ENCODE measurements around the gene TRAF1. TPM values are rescaled to one million over a fixed set of nuclear protein-coding genes. Genes with fewer than 3 reads are reported as not detected.

Gene TRAF1
- total RNA-seq, 1 experiment from 2014 or later, result 4.7 TPM

DNA sequence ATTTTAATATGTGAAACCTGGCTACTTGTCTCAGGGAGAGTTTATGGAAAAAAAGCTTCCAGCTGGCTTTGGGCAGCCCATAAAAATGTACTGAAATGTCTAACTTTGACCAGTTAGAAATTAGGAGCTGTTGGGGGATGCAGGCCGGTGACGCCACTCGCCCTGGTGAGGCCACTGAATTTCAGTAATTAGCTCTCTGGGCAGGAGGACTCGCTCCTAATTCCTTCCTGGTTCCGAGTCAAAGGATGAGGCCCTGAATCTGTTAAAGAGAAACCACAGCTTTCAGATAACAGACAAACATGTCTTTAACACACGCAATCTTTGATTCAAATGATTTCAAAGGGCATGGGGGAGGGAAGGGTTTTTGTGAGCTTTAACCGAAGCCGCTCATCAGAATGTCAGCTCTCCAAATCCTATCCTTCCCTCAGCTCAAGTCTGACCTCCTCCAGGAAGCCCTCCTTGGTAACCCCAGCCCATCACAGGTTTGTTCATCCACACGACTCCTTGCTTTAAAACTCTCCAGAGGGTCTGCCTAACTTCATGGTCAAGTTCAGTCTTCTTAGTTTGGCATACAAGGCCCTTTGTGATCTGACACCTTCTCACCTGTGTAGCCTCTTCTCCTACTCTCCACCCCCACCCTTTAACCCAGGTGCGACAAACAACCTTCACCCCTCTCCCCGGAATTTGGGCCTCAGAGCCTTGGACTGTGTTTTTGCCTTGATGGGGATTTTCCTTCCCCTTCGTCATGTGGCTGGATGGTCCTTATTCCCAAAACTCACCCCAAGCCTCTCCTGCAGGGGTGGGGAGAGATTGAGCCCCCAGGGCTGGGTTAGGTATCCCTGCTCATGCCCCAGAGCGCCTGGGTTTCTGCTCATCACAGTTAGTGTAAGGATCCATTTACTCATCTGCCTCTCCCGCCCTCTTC, 36.0 kb downstream of the TRAF1 start:
- intact Hi-C loops (cut with micrococcal nuclease; ENCODE audit: unreplicated experiment) (no loop called here), in situ Hi-C loops (cut with HindIII; ENCODE audit: low pct_unique_long_range_greater_than_20kb, low sequenced_read_pairs) (no loop called here)
- no peak for TF ChIP-seq SIN3A (IDR thresholded peaks at IDR 0.05; ENCODE audit: borderline replicate concordance, insufficient read depth, low read depth, low read length)
- TF ChIP-seq POLR2AphosphoS5 (IDR thresholded peaks at IDR 0.05; ENCODE audit: low read depth, low read length), result no peak
- no peak for TF ChIP-seq TCF7L2 (IDR thresholded peaks at IDR 0.05; ENCODE audit: low read depth, low read length)
- TF ChIP-seq, protein P1, sequence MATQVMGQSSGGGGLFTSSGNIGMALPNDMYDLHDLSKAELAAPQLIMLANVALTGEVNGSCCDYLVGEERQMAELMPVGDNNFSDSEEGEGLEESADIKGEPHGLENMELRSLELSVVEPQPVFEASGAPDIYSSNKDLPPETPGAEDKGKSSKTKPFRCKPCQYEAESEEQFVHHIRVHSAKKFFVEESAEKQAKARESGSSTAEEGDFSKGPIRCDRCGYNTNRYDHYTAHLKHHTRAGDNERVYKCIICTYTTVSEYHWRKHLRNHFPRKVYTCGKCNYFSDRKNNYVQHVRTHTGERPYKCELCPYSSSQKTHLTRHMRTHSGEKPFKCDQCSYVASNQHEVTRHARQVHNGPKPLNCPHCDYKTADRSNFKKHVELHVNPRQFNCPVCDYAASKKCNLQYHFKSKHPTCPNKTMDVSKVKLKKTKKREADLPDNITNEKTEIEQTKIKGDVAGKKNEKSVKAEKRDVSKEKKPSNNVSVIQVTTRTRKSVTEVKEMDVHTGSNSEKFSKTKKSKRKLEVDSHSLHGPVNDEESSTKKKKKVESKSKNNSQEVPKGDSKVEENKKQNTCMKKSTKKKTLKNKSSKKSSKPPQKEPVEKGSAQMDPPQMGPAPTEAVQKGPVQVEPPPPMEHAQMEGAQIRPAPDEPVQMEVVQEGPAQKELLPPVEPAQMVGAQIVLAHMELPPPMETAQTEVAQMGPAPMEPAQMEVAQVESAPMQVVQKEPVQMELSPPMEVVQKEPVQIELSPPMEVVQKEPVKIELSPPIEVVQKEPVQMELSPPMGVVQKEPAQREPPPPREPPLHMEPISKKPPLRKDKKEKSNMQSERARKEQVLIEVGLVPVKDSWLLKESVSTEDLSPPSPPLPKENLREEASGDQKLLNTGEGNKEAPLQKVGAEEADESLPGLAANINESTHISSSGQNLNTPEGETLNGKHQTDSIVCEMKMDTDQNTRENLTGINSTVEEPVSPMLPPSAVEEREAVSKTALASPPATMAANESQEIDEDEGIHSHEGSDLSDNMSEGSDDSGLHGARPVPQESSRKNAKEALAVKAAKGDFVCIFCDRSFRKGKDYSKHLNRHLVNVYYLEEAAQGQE (IDR thresholded peaks at IDR 0.05; ENCODE audit: insufficient read depth in 1 of 2, low read depth in 2 of 2, low read length in 1 of 2), result no peak
- TF ChIP-seq, protein P2, sequence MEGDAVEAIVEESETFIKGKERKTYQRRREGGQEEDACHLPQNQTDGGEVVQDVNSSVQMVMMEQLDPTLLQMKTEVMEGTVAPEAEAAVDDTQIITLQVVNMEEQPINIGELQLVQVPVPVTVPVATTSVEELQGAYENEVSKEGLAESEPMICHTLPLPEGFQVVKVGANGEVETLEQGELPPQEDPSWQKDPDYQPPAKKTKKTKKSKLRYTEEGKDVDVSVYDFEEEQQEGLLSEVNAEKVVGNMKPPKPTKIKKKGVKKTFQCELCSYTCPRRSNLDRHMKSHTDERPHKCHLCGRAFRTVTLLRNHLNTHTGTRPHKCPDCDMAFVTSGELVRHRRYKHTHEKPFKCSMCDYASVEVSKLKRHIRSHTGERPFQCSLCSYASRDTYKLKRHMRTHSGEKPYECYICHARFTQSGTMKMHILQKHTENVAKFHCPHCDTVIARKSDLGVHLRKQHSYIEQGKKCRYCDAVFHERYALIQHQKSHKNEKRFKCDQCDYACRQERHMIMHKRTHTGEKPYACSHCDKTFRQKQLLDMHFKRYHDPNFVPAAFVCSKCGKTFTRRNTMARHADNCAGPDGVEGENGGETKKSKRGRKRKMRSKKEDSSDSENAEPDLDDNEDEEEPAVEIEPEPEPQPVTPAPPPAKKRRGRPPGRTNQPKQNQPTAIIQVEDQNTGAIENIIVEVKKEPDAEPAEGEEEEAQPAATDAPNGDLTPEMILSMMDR (IDR thresholded peaks at IDR 0.05), result no peak
- POLR2A ChIA-PET, result interaction anchor here (0.6 kb wide), 1 partner anchor 44 kb away, joined by 3 read pairs; no protein-coding TSS in a partner anchor
- H3K4me3 ChIP-seq (ENCODE audit: low read depth in 2 of 2, low read length in 2 of 2), result no peak overlapping the region
- no peaks in the 10 kb centered on the region for H3K36me3 ChIP-seq (ENCODE audit: control insufficient read depth, insufficient read depth, low read length)
- BruUV-seq (replicated peaks), result no TSS peak
- H3K4me1 ChIP-seq (ENCODE audit: control insufficient read depth, insufficient read depth, low read length), result no peaks in the 10 kb centered on the region; the same call in 1 of the 2 replicates
- no peaks in the 10 kb centered on the region for H3K27me3 ChIP-seq (ENCODE audit: control insufficient read depth, insufficient read depth, low read length)
- DNase-seq (ENCODE audit: low read depth, low spot score) (no peak), ATAC-seq (no peak)
- H3K27ac ChIP-seq (ENCODE audit: low read length), result no peak overlapping the region
- CTCF ChIA-PET, result no interaction called here
- no peaks in the 10 kb centered on the region for H3K9me3 ChIP-seq (ENCODE audit: control insufficient read depth, insufficient read depth, low read depth, low read length)

DNA sequence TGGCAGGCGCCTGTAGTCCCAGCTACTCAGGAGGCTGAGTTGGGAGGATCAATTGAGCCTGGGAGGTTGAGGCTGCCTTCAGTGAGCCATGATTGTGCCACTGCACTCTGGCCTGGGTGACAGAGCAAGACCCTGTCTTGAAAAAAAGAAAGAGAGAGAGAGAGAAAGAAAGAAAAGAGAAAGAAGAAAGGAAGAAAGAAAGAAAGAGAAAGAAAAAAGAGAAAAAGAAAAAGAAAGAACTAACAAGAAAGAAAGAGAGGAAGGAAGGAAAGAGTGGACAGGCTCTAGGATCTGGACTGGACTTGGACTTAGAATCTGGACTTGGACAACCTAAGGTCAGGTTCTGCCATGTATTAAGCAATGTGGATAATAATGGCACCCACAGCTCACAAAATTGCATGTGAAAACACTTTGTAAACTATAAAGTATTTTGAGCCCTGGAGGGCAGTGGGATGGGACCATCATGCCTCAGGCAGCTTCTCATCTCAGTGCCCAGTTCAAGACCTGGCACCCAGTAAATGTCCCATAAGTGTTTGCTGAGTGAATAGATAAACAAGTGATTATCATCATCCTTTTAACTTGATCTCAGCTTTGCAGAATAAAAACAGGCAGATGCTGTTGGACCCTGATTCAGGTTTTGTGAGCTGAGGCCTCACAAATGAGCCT, 36.9 kb downstream of the TRAF1 start:
- BruUV-seq (replicated peaks), result no TSS peak
- Histone ChIP-seq H3K4me1 (ENCODE audit: control insufficient read depth, insufficient read depth, low read length) (no peaks in the 10 kb centered on the region; the same call in 1 of the 2 replicates), H3K27ac (ENCODE audit: low read length) (no peak overlapping the region), H3K9me3 (ENCODE audit: control insufficient read depth, insufficient read depth, low read depth, low read length) (no peaks in the 10 kb centered on the region), H3K4me3 (ENCODE audit: low read depth in 2 of 2, low read length in 2 of 2) (no peak overlapping the region), H3K27me3 (ENCODE audit: control insufficient read depth, insufficient read depth, low read length) (no peaks in the 10 kb centered on the region), H3K36me3 (ENCODE audit: control insufficient read depth, insufficient read depth, low read length) (no peaks in the 10 kb centered on the region)
- in situ Hi-C loops (cut with HindIII; ENCODE audit: low pct_unique_long_range_greater_than_20kb, low sequenced_read_pairs), result no loop called here
- ATAC-seq (no peak), DNase-seq (ENCODE audit: low read depth, low spot score) (no peak)
- TF ChIP-seq, protein P2 (IDR thresholded peaks at IDR 0.05), result no peak
- TF ChIP-seq SIN3A (IDR thresholded peaks at IDR 0.05; ENCODE audit: borderline replicate concordance, insufficient read depth, low read depth, low read length) (no peak), POLR2AphosphoS5 (IDR thresholded peaks at IDR 0.05; ENCODE audit: low read depth, low read length) (no peak), TCF7L2 (IDR thresholded peaks at IDR 0.05; ENCODE audit: low read depth, low read length) (no peak)
- TF ChIP-seq, protein P1 (IDR thresholded peaks at IDR 0.05; ENCODE audit: insufficient read depth in 1 of 2, low read depth in 2 of 2, low read length in 1 of 2), result no peak
- CTCF ChIA-PET, result no interaction called here
- POLR2A ChIA-PET, result no interaction called here
- intact Hi-C loops (cut with micrococcal nuclease; ENCODE audit: unreplicated experiment), result no loop called here

Measured in Panc1 (cell line).